H1 (cell line): ENCODE measurements around the gene PCDHA1. TPM values are rescaled to one million over a fixed set of nuclear protein-coding genes. Genes with fewer than 3 reads are reported as not detected.

Source experiments
- BACH1 ChIP-seq: IDR thresholded peaks from 2 replicates; pipeline ENCODE4 v1.6.1; 2012; ENCODE audit warnings: low read length, improper control_type of control experiment
- NRF1 ChIP-seq: IDR thresholded peaks from 2 replicates; pipeline ENCODE4 v1.6.1; 2011; ENCODE audit warnings: mild to moderate bottlenecking, low read depth, low read length, improper control_type of control experiment
- SUZ12 ChIP-seq: fragments of 200-600 bp; sonication (generic); IDR thresholded peaks from 2 replicates; pipeline ENCODE4 v1.6.1; 2012; ENCODE audit warnings: mild to moderate bottlenecking, inconsistent platforms, low read length, moderate library complexity, mixed read lengths
- polyA plus RNA-seq, 7 experiments: library from polyadenylated mRNA; depleted of rRNA in 3 of 7; stranded (reverse) in 5 of 7; unstranded in 2 of 7; fragments of >200 nt in 5 of 7; fragments of 200-250 nt in 2 of 7; gene quantifications; 1 replicate in 5 of 7; 2 replicates in 1 of 7; 4 replicates in 1 of 7; pipeline versions ENCODE4 v1.2.1 to v1.2.3, GENCODE V29; 2011 to 2013; ENCODE audit warnings: missing spikeins in 2 of 7, mixed read lengths in 2 of 7
- total RNA-seq: library from RNA; stranded (reverse); fragmentation: NEBNext Ultra II Directional; extraction: Animal tissue kit (Norgen Biotek cat#: 25700); gene quantifications from 2 replicates; pipeline ENCODE4 v1.2.1, GENCODE V29; 2021
- TF ChIP-seq, protein P1 (sequence below): fragments of 300-600 bp; sonication (generic); IDR thresholded peaks from 2 replicates; pipeline ENCODE4 v1.7.1; 2012; ENCODE audit warnings: low read length, moderate library complexity, mild to moderate bottlenecking, inconsistent platforms; ENCODE audit not compliant: insufficient replicate concordance

PCDHA1 gene
- total and polyA plus RNA-seq, 2 of the 8 experiments (the other 6 are each of a cell fraction or from before 2014, with no cell fraction given) = 0.23 to 0.50 TPM

DNA sequence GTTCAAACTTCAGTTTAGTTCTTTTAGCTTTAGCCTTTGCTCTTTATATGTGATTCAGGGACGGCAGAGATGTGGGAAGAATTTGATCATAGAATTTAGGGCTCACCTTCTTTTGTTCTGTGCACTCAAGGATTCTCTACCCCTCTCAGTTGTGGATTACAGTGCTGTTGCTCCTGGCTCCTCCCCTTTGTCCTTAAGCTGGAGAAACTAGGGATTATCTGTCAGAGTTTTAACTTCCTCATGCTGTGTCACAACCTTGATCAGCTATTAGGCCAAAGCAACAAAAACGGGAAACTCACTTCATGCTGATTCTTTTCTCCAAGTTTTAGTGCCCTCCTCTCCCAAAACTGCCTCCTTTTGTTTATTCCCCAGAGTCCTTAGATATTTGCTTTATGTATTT, 167.3 kb downstream of the PCDHA1 start (continued):
- TF ChIP-seq, protein P1, sequence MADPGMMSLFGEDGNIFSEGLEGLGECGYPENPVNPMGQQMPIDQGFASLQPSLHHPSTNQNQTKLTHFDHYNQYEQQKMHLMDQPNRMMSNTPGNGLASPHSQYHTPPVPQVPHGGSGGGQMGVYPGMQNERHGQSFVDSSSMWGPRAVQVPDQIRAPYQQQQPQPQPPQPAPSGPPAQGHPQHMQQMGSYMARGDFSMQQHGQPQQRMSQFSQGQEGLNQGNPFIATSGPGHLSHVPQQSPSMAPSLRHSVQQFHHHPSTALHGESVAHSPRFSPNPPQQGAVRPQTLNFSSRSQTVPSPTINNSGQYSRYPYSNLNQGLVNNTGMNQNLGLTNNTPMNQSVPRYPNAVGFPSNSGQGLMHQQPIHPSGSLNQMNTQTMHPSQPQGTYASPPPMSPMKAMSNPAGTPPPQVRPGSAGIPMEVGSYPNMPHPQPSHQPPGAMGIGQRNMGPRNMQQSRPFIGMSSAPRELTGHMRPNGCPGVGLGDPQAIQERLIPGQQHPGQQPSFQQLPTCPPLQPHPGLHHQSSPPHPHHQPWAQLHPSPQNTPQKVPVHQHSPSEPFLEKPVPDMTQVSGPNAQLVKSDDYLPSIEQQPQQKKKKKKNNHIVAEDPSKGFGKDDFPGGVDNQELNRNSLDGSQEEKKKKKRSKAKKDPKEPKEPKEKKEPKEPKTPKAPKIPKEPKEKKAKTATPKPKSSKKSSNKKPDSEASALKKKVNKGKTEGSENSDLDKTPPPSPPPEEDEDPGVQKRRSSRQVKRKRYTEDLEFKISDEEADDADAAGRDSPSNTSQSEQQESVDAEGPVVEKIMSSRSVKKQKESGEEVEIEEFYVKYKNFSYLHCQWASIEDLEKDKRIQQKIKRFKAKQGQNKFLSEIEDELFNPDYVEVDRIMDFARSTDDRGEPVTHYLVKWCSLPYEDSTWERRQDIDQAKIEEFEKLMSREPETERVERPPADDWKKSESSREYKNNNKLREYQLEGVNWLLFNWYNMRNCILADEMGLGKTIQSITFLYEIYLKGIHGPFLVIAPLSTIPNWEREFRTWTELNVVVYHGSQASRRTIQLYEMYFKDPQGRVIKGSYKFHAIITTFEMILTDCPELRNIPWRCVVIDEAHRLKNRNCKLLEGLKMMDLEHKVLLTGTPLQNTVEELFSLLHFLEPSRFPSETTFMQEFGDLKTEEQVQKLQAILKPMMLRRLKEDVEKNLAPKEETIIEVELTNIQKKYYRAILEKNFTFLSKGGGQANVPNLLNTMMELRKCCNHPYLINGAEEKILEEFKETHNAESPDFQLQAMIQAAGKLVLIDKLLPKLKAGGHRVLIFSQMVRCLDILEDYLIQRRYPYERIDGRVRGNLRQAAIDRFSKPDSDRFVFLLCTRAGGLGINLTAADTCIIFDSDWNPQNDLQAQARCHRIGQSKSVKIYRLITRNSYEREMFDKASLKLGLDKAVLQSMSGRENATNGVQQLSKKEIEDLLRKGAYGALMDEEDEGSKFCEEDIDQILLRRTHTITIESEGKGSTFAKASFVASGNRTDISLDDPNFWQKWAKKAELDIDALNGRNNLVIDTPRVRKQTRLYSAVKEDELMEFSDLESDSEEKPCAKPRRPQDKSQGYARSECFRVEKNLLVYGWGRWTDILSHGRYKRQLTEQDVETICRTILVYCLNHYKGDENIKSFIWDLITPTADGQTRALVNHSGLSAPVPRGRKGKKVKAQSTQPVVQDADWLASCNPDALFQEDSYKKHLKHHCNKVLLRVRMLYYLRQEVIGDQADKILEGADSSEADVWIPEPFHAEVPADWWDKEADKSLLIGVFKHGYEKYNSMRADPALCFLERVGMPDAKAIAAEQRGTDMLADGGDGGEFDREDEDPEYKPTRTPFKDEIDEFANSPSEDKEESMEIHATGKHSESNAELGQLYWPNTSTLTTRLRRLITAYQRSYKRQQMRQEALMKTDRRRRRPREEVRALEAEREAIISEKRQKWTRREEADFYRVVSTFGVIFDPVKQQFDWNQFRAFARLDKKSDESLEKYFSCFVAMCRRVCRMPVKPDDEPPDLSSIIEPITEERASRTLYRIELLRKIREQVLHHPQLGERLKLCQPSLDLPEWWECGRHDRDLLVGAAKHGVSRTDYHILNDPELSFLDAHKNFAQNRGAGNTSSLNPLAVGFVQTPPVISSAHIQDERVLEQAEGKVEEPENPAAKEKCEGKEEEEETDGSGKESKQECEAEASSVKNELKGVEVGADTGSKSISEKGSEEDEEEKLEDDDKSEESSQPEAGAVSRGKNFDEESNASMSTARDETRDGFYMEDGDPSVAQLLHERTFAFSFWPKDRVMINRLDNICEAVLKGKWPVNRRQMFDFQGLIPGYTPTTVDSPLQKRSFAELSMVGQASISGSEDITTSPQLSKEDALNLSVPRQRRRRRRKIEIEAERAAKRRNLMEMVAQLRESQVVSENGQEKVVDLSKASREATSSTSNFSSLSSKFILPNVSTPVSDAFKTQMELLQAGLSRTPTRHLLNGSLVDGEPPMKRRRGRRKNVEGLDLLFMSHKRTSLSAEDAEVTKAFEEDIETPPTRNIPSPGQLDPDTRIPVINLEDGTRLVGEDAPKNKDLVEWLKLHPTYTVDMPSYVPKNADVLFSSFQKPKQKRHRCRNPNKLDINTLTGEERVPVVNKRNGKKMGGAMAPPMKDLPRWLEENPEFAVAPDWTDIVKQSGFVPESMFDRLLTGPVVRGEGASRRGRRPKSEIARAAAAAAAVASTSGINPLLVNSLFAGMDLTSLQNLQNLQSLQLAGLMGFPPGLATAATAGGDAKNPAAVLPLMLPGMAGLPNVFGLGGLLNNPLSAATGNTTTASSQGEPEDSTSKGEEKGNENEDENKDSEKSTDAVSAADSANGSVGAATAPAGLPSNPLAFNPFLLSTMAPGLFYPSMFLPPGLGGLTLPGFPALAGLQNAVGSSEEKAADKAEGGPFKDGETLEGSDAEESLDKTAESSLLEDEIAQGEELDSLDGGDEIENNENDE = no peak
- TF ChIP-seq NRF1 (no peak), BACH1 (no peak), SUZ12 (no peak)
